WTC11 (cell line): ENCODE results near the gene RHBG.

Experiments
- ATF1 ChIP-seq: sonication (generic); formaldehyde crosslinking; IDR thresholded peaks from 2 replicates; pipeline ENCODE4 v1.8.1; 2023; ENCODE audit warnings: mild to moderate bottlenecking, moderate library complexity, missing genetic modification reagents
- CREM ChIP-seq: sonication (generic); formaldehyde crosslinking; IDR thresholded peaks from 2 replicates; pipeline ENCODE4 v1.8.1; 2022; ENCODE audit warnings: mild to moderate bottlenecking, missing genetic modification reagents, moderate library complexity
- CTCF ChIP-seq: fragments of 200-600 bp; IDR thresholded peaks from 2 replicates; pipeline ENCODE4 v1.8.0; 2022; ENCODE audit warnings: antibody characterized with exemption
- E2F1 ChIP-seq: sonication (generic); formaldehyde crosslinking; IDR thresholded peaks from 2 replicates; pipeline ENCODE4 v1.8.0; 2022; ENCODE audit warnings: mild to moderate bottlenecking, missing genetic modification reagents
- ETV6 ChIP-seq: sonication (generic); formaldehyde crosslinking; IDR thresholded peaks from 2 replicates; pipeline ENCODE4 v1.8.1; 2022; ENCODE audit warnings: mild to moderate bottlenecking, missing genetic modification reagents
- JUN ChIP-seq: sonication (generic); formaldehyde crosslinking; IDR thresholded peaks from 2 replicates; pipeline ENCODE4 v1.8.0; 2023; ENCODE audit warnings: mild to moderate bottlenecking, missing genetic modification reagents
- NFE2L1 ChIP-seq: sonication (generic); formaldehyde crosslinking; IDR thresholded peaks from 2 replicates; pipeline ENCODE4 v1.8.1; 2023; ENCODE audit warnings: missing genetic modification reagents
- ZNF232 ChIP-seq: sonication (generic); formaldehyde crosslinking; IDR thresholded peaks from 2 replicates; pipeline ENCODE4 v1.8.0; 2022; ENCODE audit warnings: mild to moderate bottlenecking, missing genetic modification reagents

GRCh38 chr1:156430303-156430702 is 61.3 kb downstream of the RHBG start:
- no peak for TF ChIP-seq ATF1 (CRISPR knock-in tag)
- TF ChIP-seq CTCF: no peak
- TF ChIP-seq ETV6 (CRISPR knock-in tag): no peak
- no peak for TF ChIP-seq E2F1
- TF ChIP-seq ZNF232: no peak
- no peak for TF ChIP-seq CREM (CRISPR knock-in tag)
- no peak for TF ChIP-seq JUN (CRISPR knock-in tag)
- TF ChIP-seq NFE2L1 (CRISPR knock-in tag): no peak
